Neural progenitor cell (in vitro differentiated cells): ENCODE results near the gene VPS13D. TPM values are rescaled to one million over a fixed set of nuclear protein-coding genes. Genes with fewer than 3 reads are reported as not detected.

Experiments
- DNase-seq: peaks from one replicate; pipeline ENCODE4 v3.0.0-alpha.2; 2016; ENCODE audit warnings: low spot score
- H2AFZ ChIP-seq: fragments of 200-600 bp; sonication (generic); replicated peaks from 2 replicates; pipeline ENCODE4 v1.6.1; 2016; ENCODE audit warnings: antibody characterized with exemption
- H3F3A ChIP-seq: fragments of 200-600 bp; sonication (generic); 2 replicates; pipeline ENCODE4 v1.6.1; 2016; ENCODE audit warnings: antibody characterized with exemption, low read depth
- H3K27ac ChIP-seq: fragments of 200-600 bp; sonication (generic); 2 replicates; pipeline ENCODE4 v1.5.1; 2016; ENCODE audit warnings: mild to moderate bottlenecking
- H3K27me3 ChIP-seq: fragments of 200-600 bp; sonication (generic); 2 replicates; pipeline ENCODE4 v1.6.1; 2016; ENCODE audit warnings: mild to moderate bottlenecking, moderate library complexity
- H3K36me3 ChIP-seq: fragments of 200-600 bp; sonication (generic); 2 replicates; pipeline ENCODE4 v1.5.1; 2016
- H3K4me1 ChIP-seq: fragments of 200-600 bp; sonication (generic); 2 replicates; pipeline ENCODE4 v1.6.1; 2016; ENCODE audit warnings: mixed run types
- H3K4me2 ChIP-seq: fragments of 200-600 bp; sonication (generic); 2 replicates; pipeline ENCODE4 v1.6.1; 2016
- H3K4me3 ChIP-seq: fragments of 200-600 bp; sonication (generic); 2 replicates; pipeline ENCODE4 v1.5.1; 2016
- H3K79me2 ChIP-seq: fragments of 200-600 bp; sonication (generic); 2 replicates; pipeline ENCODE4 v1.6.1; 2016; ENCODE audit warnings: low read depth
- H3K9ac ChIP-seq: fragments of 200-600 bp; sonication (generic); 2 replicates; pipeline ENCODE4 v1.6.1; 2016
- H3K9me3 ChIP-seq: fragments of 200-600 bp; sonication (generic); 2 replicates; pipeline ENCODE4 v1.5.1; 2016; ENCODE audit warnings: low read depth
- H4K20me1 ChIP-seq: fragments of 200-600 bp; sonication (generic); 2 replicates; pipeline ENCODE4 v1.6.1; 2016; ENCODE audit warnings: low read depth
- H3K27ac Mint-ChIP-seq: 3 replicates; pipeline ENCODE4 v1.8.0; 2021; ENCODE audit warnings: mixed read lengths
- H3K27me3 Mint-ChIP-seq: 2 replicates; pipeline ENCODE4 v1.8.0; 2022; ENCODE audit warnings: low read depth, mild to moderate bottlenecking, inconsistent platforms, moderate library complexity, mixed read lengths; ENCODE audit not compliant: insufficient read depth
- H3K36me3 Mint-ChIP-seq: 3 replicates; pipeline ENCODE4 v1.8.0; 2021; ENCODE audit warnings: mixed read lengths
- H3K4me1 Mint-ChIP-seq: 3 replicates; pipeline ENCODE4 v1.8.0; 2021; ENCODE audit warnings: mixed read lengths
- H3K4me3 Mint-ChIP-seq: 3 replicates; pipeline ENCODE4 v1.8.0; 2021; ENCODE audit warnings: mild to moderate bottlenecking, moderate library complexity, mixed read lengths
- H3K9me3 Mint-ChIP-seq: 3 replicates; pipeline ENCODE4 v1.8.0; 2020; ENCODE audit warnings: mixed read lengths
- CTCF ChIP-seq: fragments of 200-600 bp; sonication (generic); IDR thresholded peaks from 2 replicates; pipeline ENCODE4 v1.5.1; 2017; ENCODE audit warnings: antibody characterized with exemption, mild to moderate bottlenecking
- EZH2 ChIP-seq: fragments of 200-600 bp; sonication (generic); IDR thresholded peaks from 2 replicates; pipeline ENCODE4 v1.6.1; 2017; ENCODE audit warnings: antibody characterized with exemption, mild to moderate bottlenecking, moderate library complexity
- EZH2phosphoT487 ChIP-seq: fragments of 200-600 bp; sonication (generic); IDR thresholded peaks from 2 replicates; pipeline ENCODE4 v1.6.1; 2017; ENCODE audit warnings: antibody characterized with exemption
- total RNA-seq: library from RNA; depleted of rRNA; stranded (reverse); fragments of >200 nt; gene quantifications from 2 replicates; pipeline ENCODE4 v1.2.3, GENCODE V29; 2015; ENCODE audit warnings: low replicate concordance

Gene VPS13D
- total RNA-seq, 1 donor from 2014 or later = 16.4 TPM

- H3K36me3 Mint-ChIP-seq = peaks cover 17% of the 10 kb centered on the region
- no peaks in the 10 kb centered on the region for H3K9me3 Mint-ChIP-seq
- no peak overlapping the region for H3K27ac Mint-ChIP-seq
- no peak overlapping the region for H3K27ac ChIP-seq
- peaks cover 4% of the 10 kb centered on the region for H3K27me3 Mint-ChIP-seq
- TF ChIP-seq CTCF (no peak), EZH2phosphoT487 (no peak), EZH2 (no peak)
- no peak overlapping the region for H3K4me3 Mint-ChIP-seq
- H4K20me1 ChIP-seq = no peaks in the 10 kb centered on the region
- H3K9me3 ChIP-seq = no peaks in the 10 kb centered on the region
- peaks cover 3% of the 10 kb centered on the region for H3K4me1 Mint-ChIP-seq
- no peak overlapping the region for H3K9ac ChIP-seq
- DNase-seq = no peak
- H3F3A ChIP-seq = no peaks in the 10 kb centered on the region
- H3K79me2 ChIP-seq = no peaks in the 10 kb centered on the region
- H3K4me2 ChIP-seq = no peak overlapping the region
- peaks cover 8% of the 10 kb centered on the region for H3K36me3 ChIP-seq
- no peak overlapping the region for H3K4me3 ChIP-seq
- no peak overlapping the region for H2AFZ ChIP-seq
- no peaks in the 10 kb centered on the region for H3K4me1 ChIP-seq
- H3K27me3 ChIP-seq = no peaks in the 10 kb centered on the region
Observed at GRCh38 chr1:12249748-12250147, 19.9 kb downstream of the VPS13D start.

- Histone ChIP-seq H3K27me3 (no peaks in the 10 kb centered on the region), H3K4me1 (no peaks in the 10 kb centered on the region), H4K20me1 (no peaks in the 10 kb centered on the region), H3K36me3 (peaks cover 3% of the 10 kb centered on the region), H3K4me2 (no peak overlapping the region), H3K79me2 (no peaks in the 10 kb centered on the region), H3F3A (no peaks in the 10 kb centered on the region), H2AFZ (no peak overlapping the region), H3K27ac (no peak overlapping the region), H3K9ac (no peak overlapping the region), H3K4me3 (no peak overlapping the region), H3K9me3 (no peaks in the 10 kb centered on the region)
- Mint-ChIP-seq H3K27ac (no peak overlapping the region), H3K9me3 (no peaks in the 10 kb centered on the region), H3K4me3 (no peak overlapping the region), H3K27me3 (peaks cover 4% of the 10 kb centered on the region), H3K36me3 (peaks cover 19% of the 10 kb centered on the region), H3K4me1 (peaks cover 3% of the 10 kb centered on the region)
- TF ChIP-seq EZH2 (no peak), EZH2phosphoT487 (no peak), CTCF (no peak)
- DNase-seq = no peak
Observed at GRCh38 chr1:12251442-12251841, 21.6 kb downstream of the VPS13D start.

- Histone ChIP-seq H3K79me2 (no peaks in the 10 kb centered on the region), H4K20me1 (peaks cover 3% of the 10 kb centered on the region), H3K27ac (no peak overlapping the region), H3K9me3 (no peaks in the 10 kb centered on the region), H3K4me1 (peaks cover 8% of the 10 kb centered on the region), H2AFZ (no peak overlapping the region), H3F3A (no peaks in the 10 kb centered on the region), H3K27me3 (no peaks in the 10 kb centered on the region), H3K9ac (no peak overlapping the region), H3K4me3 (no peak overlapping the region), H3K4me2 (no peak overlapping the region), H3K36me3 (peaks cover 3% of the 10 kb centered on the region)
- Mint-ChIP-seq H3K9me3 (no peaks in the 10 kb centered on the region), H3K27ac (no peak overlapping the region), H3K4me3 (no peak overlapping the region), H3K36me3 (peaks cover 18% of the 10 kb centered on the region), H3K27me3 (peaks cover 2% of the 10 kb centered on the region), H3K4me1 (peaks cover 7% of the 10 kb centered on the region)
- TF ChIP-seq CTCF = no peak
- no peak for DNase-seq
Observed at GRCh38 chr1:12255913-12256312, 26.1 kb downstream of the VPS13D start.

- H3K27ac Mint-ChIP-seq = no peak overlapping the region
- no peak overlapping the region for H3K27ac ChIP-seq
- H3K9ac ChIP-seq = no peak overlapping the region
- peaks cover 7% of the 10 kb centered on the region for H3K4me1 Mint-ChIP-seq
- H3F3A ChIP-seq = no peaks in the 10 kb centered on the region
- H3K79me2 ChIP-seq = no peaks in the 10 kb centered on the region
- TF ChIP-seq EZH2phosphoT487 (no peak), EZH2 (no peak), CTCF (no peak)
- peaks cover 4% of the 10 kb centered on the region for H3K36me3 ChIP-seq
- DNase-seq = no peak
- no peak overlapping the region for H2AFZ ChIP-seq
- H3K27me3 ChIP-seq = no peaks in the 10 kb centered on the region
- H3K4me1 ChIP-seq = peaks cover 8% of the 10 kb centered on the region
- peaks cover 21% of the 10 kb centered on the region for H3K36me3 Mint-ChIP-seq
- H3K9me3 Mint-ChIP-seq = no peaks in the 10 kb centered on the region
- H4K20me1 ChIP-seq = peaks cover 3% of the 10 kb centered on the region
- H3K4me3 ChIP-seq = no peak overlapping the region
- H3K4me3 Mint-ChIP-seq = no peak overlapping the region
- H3K9me3 ChIP-seq = no peaks in the 10 kb centered on the region
- H3K27me3 Mint-ChIP-seq = no peaks in the 10 kb centered on the region
- no peak overlapping the region for H3K4me2 ChIP-seq
Observed at GRCh38 chr1:12258272-12258671, 28.4 kb downstream of the VPS13D start.
